ENCODE measurements around the gene TLK2.

- TF ChIP-seq CTCF (conservative IDR thresholded peaks at IDR 0.05 in 1 of 2, IDR thresholded peaks at IDR 0.05 in 1 of 2; ENCODE audit: extremely low read depth in 1 of 2, insufficient read depth in 1 of 2, low read depth in 1 of 2, low read length in 2 of 2) (no peak), EZH2 (IDR thresholded peaks at IDR 0.05; ENCODE audit: borderline replicate concordance, low read length) (no peak)
Observed at GRCh38 chr17:62656446-62656845, 177.8 kb downstream of the TLK2 start.
